AG09309 (cell line): ENCODE results near the gene LRRC4C.

Experiments
- DNase-seq: peaks from one replicate; pipeline ENCODE4 v3.0.0-alpha.2; 2010; ENCODE audit warnings: low read depth
- H3K4me3 ChIP-seq: 2 replicates; pipeline ENCODE4 v1.5.1; 2011; ENCODE audit warnings: mild to moderate bottlenecking, low read depth, low read length, moderate library complexity; ENCODE audit not compliant: control insufficient read depth
- CTCF ChIP-seq: IDR thresholded peaks from 2 replicates; pipeline ENCODE4 v1.5.1; 2011; ENCODE audit warnings: mild to moderate bottlenecking, low read depth, low read length, inconsistent platforms; ENCODE audit not compliant: insufficient read depth, control insufficient read depth; ENCODE audit errors: missing control alignments

Gene LRRC4C

GRCh38 chr11:40722179-40722795 is 737.2 kb downstream of the LRRC4C start:
- no peak overlapping the region for H3K4me3 ChIP-seq
- no peak for DNase-seq
- TF ChIP-seq CTCF: peak; percentile 42

DNA sequence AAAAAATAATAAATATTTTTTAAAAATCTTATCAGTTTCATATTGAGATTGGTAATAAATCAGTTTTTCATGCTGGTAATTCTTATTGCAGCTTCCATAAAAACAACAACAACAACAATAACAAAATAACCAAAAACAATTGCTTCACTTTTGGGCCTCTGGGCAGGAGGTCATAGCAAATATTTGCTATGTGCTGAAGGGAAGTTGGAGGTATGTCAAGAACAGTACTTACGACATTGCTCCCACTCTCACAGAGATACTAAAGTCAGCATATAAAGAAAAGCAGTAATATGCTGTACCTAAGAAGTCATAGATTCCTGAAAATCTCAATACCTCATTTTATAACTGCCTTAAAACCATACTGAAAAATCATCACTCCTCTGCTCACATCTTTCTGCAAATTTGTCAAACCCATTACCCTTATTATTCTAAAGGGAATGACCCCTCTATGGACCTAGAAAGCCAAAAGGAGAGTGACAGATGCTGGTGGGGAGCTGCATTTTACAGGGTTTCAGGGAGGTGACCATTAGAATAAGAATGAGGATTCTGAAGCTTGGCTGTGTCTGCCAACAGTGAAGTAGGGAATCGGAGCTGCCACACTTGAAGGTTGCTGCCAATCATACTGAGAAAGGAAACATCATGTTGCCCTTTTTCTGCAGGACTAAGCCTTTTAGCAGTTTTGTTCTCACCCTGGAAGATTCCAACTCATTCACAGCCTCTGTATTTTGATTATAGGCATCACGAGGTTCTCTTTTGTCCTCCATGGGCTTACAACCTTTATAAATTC is 742.9 kb downstream of the LRRC4C start:
- H3K4me3 ChIP-seq: no peak overlapping the region
- no peak for TF ChIP-seq CTCF
- DNase-seq: no peak

GRCh38 chr11:40713083-40713482 is 746.4 kb downstream of the LRRC4C start:
- no peak for DNase-seq
- no peak for TF ChIP-seq CTCF
- no peak overlapping the region for H3K4me3 ChIP-seq

- no peak for TF ChIP-seq CTCF
- no peak overlapping the region for H3K4me3 ChIP-seq
- no peak for DNase-seq
Measured at GRCh38 chr11:40701027-40701426, 758.4 kb downstream of the LRRC4C start.

DNA sequence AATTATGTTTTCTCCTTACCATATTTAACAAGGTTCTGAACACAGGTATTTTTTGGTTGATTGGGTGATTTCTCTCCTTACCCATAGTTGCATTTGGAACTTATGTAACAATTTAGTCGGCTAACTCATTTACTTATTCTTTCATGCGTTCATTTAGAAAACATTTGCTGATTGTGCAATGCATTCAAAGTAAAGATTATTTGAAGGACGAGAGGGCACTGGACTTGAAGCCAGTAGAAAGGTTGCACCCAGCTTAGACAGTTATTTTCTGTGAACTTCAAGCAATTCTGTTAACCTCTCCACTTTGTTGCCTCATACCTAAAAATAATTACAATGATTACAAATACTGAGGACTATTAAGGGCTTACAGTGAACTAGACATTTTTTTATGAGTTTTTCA is 769.6 kb downstream of the LRRC4C start:
- no peak for DNase-seq
- no peak overlapping the region for H3K4me3 ChIP-seq
- TF ChIP-seq CTCF: no peak

GRCh38 chr11:40688369-40688768 is 771.1 kb downstream of the LRRC4C start:
- DNase-seq: no peak
- no peak overlapping the region for H3K4me3 ChIP-seq
- TF ChIP-seq CTCF: no peak
